K562 (cell line): ENCODE results near the gene ABCG1. TPM values are rescaled to one million over a fixed set of nuclear protein-coding genes. Genes with fewer than 3 reads are reported as not detected.

ENCODE experiments used
- ATAC-seq: fragments of 200-7000 bp; cut with Tn5 transposase; 3 replicates; pipeline ENCODE4 v1.9.1; 2020; ENCODE audit warnings: moderate library complexity
- BruUV-seq: library from RNA; stranded (reverse); fragments of 400-500 nt; replicated peaks from 2 replicates; lab custom pipeline; 2021; lab: Mats Ljungman, UMichigan
- CTCF ChIA-PET: fragments of 300-600 bp; formaldehyde crosslinking; extraction: SDS; loops from one replicate; lab custom pipeline; 2021; ENCODE audit warnings: low intra/inter-chr PET ratio; lab: Yijun Ruan, JAX
- POLR2A ChIA-PET: fragments of 300-600, 350-650 bp; sonication (Branson Sonifier 250); formaldehyde crosslinking; extraction: SDS; loops from one replicate; lab custom pipeline; 2021; ENCODE audit warnings: antibody characterized with exemption, inconsistent platforms; lab: Yijun Ruan, JAX
- DNase-seq, 4 experiments: peaks; one replicate each; pipeline versions ENCODE4 v3.0.0 to v3.0.0-alpha.2; 2011 to 2018; ENCODE audit warnings: low spot score in 3 of 4, mixed read lengths in 3 of 4; ENCODE audit errors: extremely low read depth in 1 of 4
- FAIRE-seq: peaks from 2 replicates; lab custom pipeline; 2011; peaks lifted over from hg19 to GRCh38; lab: Jason Lieb, UNC
- H2AFZ ChIP-seq: 2 replicates; pipeline ENCODE4 v1.6.0; 2011; ENCODE audit warnings: low read depth, low read length, control low read depth, inconsistent platforms
- H3K27ac ChIP-seq: fragments of 200-600 bp; 3 replicates; pipeline ENCODE4 v1.8.0; 2011; ENCODE audit warnings: low read depth, mild to moderate bottlenecking, control low read depth, inconsistent platforms, low read length, moderate library complexity, mixed read lengths; ENCODE audit errors: extremely low read depth
- H3K27me3 ChIP-seq, 2 experiments: fragments of 300-600 bp in 1 of 2; 2 replicates in 1 of 2; 3 replicates in 1 of 2; pipeline versions ENCODE4 v1.6.0 to v1.8.0; 2011; ENCODE audit warnings: inconsistent platforms in 2 of 2, low read length in 2 of 2, mild to moderate bottlenecking in 1 of 2, mixed read lengths in 1 of 2, moderate library complexity in 1 of 2; ENCODE audit not compliant: control insufficient read depth in 2 of 2, insufficient read depth in 2 of 2
- H3K36me3 ChIP-seq: fragments of 300-600 bp; 3 replicates; pipeline ENCODE4 v1.8.0; 2011; ENCODE audit warnings: mild to moderate bottlenecking, low read length, inconsistent platforms; ENCODE audit not compliant: control insufficient read depth, insufficient read depth
- H3K4me1 ChIP-seq, 2 experiments: fragments of 200-600 bp in 1 of 2; replicated peaks in 1 of 2; 2 replicates in 1 of 2; 3 replicates in 1 of 2; pipeline versions ENCODE4 v1.5.1 to v1.8.0; 2011; ENCODE audit warnings: inconsistent platforms in 2 of 2, low read length in 2 of 2, mild to moderate bottlenecking in 1 of 2, mixed read lengths in 1 of 2, moderate library complexity in 1 of 2; ENCODE audit not compliant: control insufficient read depth in 2 of 2, insufficient read depth in 2 of 2
- H3K4me2 ChIP-seq: 2 replicates; pipeline ENCODE4 v1.6.1; 2011; ENCODE audit warnings: low read length, control low read depth, inconsistent platforms, mixed read lengths; ENCODE audit not compliant: insufficient read depth
- H3K4me3 ChIP-seq: fragments of 200-600 bp; sonication (generic), shearing (Covaris generic); 2 replicates; pipeline ENCODE4 v1.5.1; 2016; ENCODE audit warnings: control low read depth, inconsistent platforms
- H3K79me2 ChIP-seq: fragments of 200-600 bp; 3 replicates; pipeline ENCODE4 v1.8.0; 2011; ENCODE audit warnings: low read length, inconsistent platforms; ENCODE audit not compliant: control insufficient read depth, insufficient read depth
- H3K9ac ChIP-seq, 2 experiments: 2 replicates each; pipeline versions ENCODE4 v1.6.0 to v1.6.1; 2011; ENCODE audit warnings: low read depth in 2 of 2, low read length in 2 of 2, control low read depth in 1 of 2, inconsistent platforms in 1 of 2, mild to moderate bottlenecking in 1 of 2, mixed read lengths in 1 of 2; ENCODE audit not compliant: insufficient read depth in 1 of 2
- H3K9me1 ChIP-seq: one replicate; pipeline ENCODE4 v1.6.0; 2011; ENCODE audit warnings: inconsistent platforms, mild to moderate bottlenecking, low read length, moderate library complexity; ENCODE audit not compliant: control insufficient read depth, insufficient read depth
- H3K9me3 ChIP-seq: replicated peaks from 2 replicates; pipeline ENCODE4 v1.5.1; 2011; ENCODE audit warnings: low read depth, low read length, inconsistent platforms; ENCODE audit not compliant: control insufficient read depth, insufficient read depth
- H4K20me1 ChIP-seq: replicated peaks from 2 replicates; pipeline ENCODE4 v1.6.1; 2011; ENCODE audit warnings: low read length, inconsistent platforms, mixed read lengths; ENCODE audit not compliant: control insufficient read depth, insufficient read depth
- BRD4 ChIP-seq: fragments of 200-600 bp; sonication (generic); IDR thresholded peaks from 2 replicates; pipeline ENCODE4 v1.6.1; 2017; ENCODE audit warnings: inconsistent platforms
- C11orf30 ChIP-seq: fragments of 450-650 bp; IDR thresholded peaks from 2 replicates; pipeline ENCODE4 v1.6.1; 2016; ENCODE audit warnings: low read depth, mild to moderate bottlenecking
- KDM2B ChIP-seq: fragments of 250-450 bp; sonication (Bioruptor Pico); IDR thresholded peaks from 2 replicates; pipeline ENCODE4 v1.8.0; 2021; ENCODE audit warnings: mild to moderate bottlenecking, moderate library complexity
- SMARCA5 ChIP-seq: fragments of 450-650 bp; IDR thresholded peaks from 2 replicates; pipeline ENCODE4 v1.6.1; 2016
- SRSF7 ChIP-seq: fragments of 200-400 bp; formaldehyde crosslinking; optimal IDR thresholded peaks from 2 replicates; pipeline ENCODE3; 2017; ENCODE audit warnings: mild to moderate bottlenecking, low read depth, low read length
- ZKSCAN3 ChIP-seq: fragments of 250-450 bp; sonication (Bioruptor Pico); IDR thresholded peaks from 2 replicates; pipeline ENCODE4 v1.4.0; 2020
- ZNF134 ChIP-seq: fragments of 250-450 bp; sonication (Bioruptor Pico); conservative IDR thresholded peaks from 2 replicates; pipeline ENCODE4 v1.4.0; 2020
- WGBS: fragments of 100-300 bp; shearing (Covaris generic); methylation state at CpG from one replicate; pipeline ENCODE4 v1.1.6; 2016; ENCODE audit warnings: low coverage, mixed read lengths; ENCODE audit not compliant: insufficient coverage; ENCODE audit errors: missing lambda C conversion rate; 5-methylcytosine and 5-hydroxymethylcytosine counted together
- in situ Hi-C: fragments of 300-500 bp; cut with MboI; formaldehyde crosslinking; loops from 4 replicates; pipeline ENCODE4 v1.15.0; 2018; ENCODE audit warnings: inconsistent platforms, mixed read lengths
- intact Hi-C: fragments of 100-400 bp; cut with micrococcal nuclease; formaldehyde crosslinking; loops from 2 replicates; pipeline ENCODE4 v1.14.2; 2022
- polyA plus RNA-seq, 8 experiments: library from polyadenylated mRNA; depleted of rRNA in 4 of 8; stranded (reverse) in 5 of 8; unstranded in 3 of 8; fragments of >200 nt; fragmentation: Nextera tagmentation in 2 of 8; fragmentation: Illumina TruSeq in 1 of 8; extraction: Ambion mirVana in 2 of 8; extraction: Trizol in 1 of 8; gene quantifications; 2 replicates each; pipeline versions ENCODE4 v1.2.1 to v1.2.3, GENCODE V29; 2011 to 2014; ENCODE audit warnings: inconsistent platforms in 1 of 8, missing spikeins in 1 of 8
- total RNA-seq, 7 experiments: library from RNA; depleted of rRNA in 6 of 7; stranded (reverse); fragments of >200 nt in 6 of 7; fragmentation: Illumina TruSeq in 2 of 7; extraction: Trizol in 2 of 7; gene quantifications; 2 replicates each; pipeline versions ENCODE4 v1.2.1 to v1.2.3, GENCODE V29; 2011 to 2021; ENCODE audit warnings: low replicate concordance in 1 of 7
- TF ChIP-seq, protein P1 (sequence below): fragments of 250-450 bp; sonication (Bioruptor Pico); IDR thresholded peaks from 2 replicates; pipeline ENCODE4 v1.4.0; 2020
- TF ChIP-seq, protein P2 (sequence below): IDR thresholded peaks from 3 replicates; pipeline ENCODE4 v1.6.1; 2011; ENCODE audit warnings: borderline replicate concordance, mild to moderate bottlenecking, moderate library complexity; ENCODE audit not compliant: insufficient read length; ENCODE audit errors: extremely low read depth
- TF ChIP-seq, protein P3 (sequence below): sonication (generic); formaldehyde crosslinking; IDR thresholded peaks from 2 replicates; pipeline ENCODE4 v1.8.0; 2022; ENCODE audit warnings: mild to moderate bottlenecking, missing genetic modification reagents
- TF ChIP-seq, protein P4 (sequence below): fragments of 450-650 bp; formaldehyde crosslinking; IDR thresholded peaks from 2 replicates; pipeline ENCODE4 v1.4.0; 2020; ENCODE audit warnings: mild to moderate bottlenecking, moderate library complexity

ABCG1 gene
- total and polyA plus RNA-seq, 9 of the 15 experiments (the other 6 are each of a cell fraction or from before 2014, with no cell fraction given) = 0.04 to 0.09 TPM; not detected in 7

DNA sequence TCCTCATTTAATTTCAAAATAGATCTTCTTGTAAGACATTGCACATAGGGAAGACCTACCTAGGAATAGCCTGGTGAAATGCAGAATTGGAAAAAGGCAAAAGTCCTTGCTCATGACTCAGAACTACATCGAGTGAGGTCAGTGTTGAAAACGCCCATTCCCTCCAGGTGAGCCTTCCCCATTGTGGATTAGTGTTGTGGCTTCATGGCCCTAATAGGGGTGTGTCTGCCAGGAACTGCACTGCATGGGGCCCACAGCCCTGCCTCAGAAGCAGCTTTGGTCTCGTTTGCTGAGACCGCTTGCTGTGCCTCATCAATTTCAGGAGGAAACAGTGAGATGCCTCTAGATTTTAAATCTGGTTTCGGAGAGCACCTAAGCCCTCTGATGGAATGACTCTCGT lies 79.3 kb downstream of the ABCG1 start:
- Histone ChIP-seq H3K4me1 (peaks cover 0 to 8% of the 10 kb centered on the region in 2 experiments; a peak in 1 of 5 replicates), H3K27ac (no peak overlapping the region), H3K4me3 (no peak overlapping the region), H3K27me3 (peaks cover 60 to 82% of the 10 kb centered on the region in 2 experiments), H4K20me1 (peaks cover 5% of the 10 kb centered on the region; the same call in 1 of the 2 replicates), H3K9me1 (no peaks in the 10 kb centered on the region), H3K4me2 (no peak overlapping the region), H3K9ac (no peak overlapping the region), H3K36me3 (no peaks in the 10 kb centered on the region), H3K79me2 (no peaks in the 10 kb centered on the region), H2AFZ (no peak overlapping the region), H3K9me3 (no peaks in the 10 kb centered on the region)
- TF ChIP-seq C11orf30 = no peak
- TF ChIP-seq BRD4 = no peak
- no peak for TF ChIP-seq SRSF7
- no peak for TF ChIP-seq ZNF134 (CRISPR knock-in tag)
- TF ChIP-seq ZKSCAN3 (CRISPR knock-in tag) = no peak
- TF ChIP-seq KDM2B (CRISPR knock-in tag) = no peak
- TF ChIP-seq, protein P1, sequence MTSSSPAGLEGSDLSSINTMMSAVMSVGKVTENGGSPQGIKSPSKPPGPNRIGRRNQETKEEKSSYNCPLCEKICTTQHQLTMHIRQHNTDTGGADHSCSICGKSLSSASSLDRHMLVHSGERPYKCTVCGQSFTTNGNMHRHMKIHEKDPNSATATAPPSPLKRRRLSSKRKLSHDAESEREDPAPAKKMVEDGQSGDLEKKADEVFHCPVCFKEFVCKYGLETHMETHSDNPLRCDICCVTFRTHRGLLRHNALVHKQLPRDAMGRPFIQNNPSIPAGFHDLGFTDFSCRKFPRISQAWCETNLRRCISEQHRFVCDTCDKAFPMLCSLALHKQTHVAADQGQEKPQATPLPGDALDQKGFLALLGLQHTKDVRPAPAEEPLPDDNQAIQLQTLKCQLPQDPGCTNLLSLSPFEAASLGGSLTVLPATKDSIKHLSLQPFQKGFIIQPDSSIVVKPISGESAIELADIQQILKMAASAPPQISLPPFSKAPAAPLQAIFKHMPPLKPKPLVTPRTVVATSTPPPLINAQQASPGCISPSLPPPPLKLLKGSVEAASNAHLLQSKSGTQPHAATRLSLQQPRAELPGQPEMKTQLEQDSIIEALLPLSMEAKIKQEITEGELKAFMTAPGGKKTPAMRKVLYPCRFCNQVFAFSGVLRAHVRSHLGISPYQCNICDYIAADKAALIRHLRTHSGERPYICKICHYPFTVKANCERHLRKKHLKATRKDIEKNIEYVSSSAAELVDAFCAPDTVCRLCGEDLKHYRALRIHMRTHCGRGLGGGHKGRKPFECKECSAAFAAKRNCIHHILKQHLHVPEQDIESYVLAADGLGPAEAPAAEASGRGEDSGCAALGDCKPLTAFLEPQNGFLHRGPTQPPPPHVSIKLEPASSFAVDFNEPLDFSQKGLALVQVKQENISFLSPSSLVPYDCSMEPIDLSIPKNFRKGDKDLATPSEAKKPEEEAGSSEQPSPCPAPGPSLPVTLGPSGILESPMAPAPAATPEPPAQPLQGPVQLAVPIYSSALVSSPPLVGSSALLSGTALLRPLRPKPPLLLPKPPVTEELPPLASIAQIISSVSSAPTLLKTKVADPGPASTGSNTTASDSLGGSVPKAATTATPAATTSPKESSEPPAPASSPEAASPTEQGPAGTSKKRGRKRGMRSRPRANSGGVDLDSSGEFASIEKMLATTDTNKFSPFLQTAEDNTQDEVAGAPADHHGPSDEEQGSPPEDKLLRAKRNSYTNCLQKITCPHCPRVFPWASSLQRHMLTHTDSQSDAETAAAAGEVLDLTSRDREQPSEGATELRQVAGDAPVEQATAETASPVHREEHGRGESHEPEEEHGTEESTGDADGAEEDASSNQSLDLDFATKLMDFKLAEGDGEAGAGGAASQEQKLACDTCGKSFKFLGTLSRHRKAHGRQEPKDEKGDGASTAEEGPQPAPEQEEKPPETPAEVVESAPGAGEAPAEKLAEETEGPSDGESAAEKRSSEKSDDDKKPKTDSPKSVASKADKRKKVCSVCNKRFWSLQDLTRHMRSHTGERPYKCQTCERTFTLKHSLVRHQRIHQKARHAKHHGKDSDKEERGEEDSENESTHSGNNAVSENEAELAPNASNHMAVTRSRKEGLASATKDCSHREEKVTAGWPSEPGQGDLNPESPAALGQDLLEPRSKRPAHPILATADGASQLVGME (CRISPR knock-in tag) = no peak
- TF ChIP-seq, protein P2, sequence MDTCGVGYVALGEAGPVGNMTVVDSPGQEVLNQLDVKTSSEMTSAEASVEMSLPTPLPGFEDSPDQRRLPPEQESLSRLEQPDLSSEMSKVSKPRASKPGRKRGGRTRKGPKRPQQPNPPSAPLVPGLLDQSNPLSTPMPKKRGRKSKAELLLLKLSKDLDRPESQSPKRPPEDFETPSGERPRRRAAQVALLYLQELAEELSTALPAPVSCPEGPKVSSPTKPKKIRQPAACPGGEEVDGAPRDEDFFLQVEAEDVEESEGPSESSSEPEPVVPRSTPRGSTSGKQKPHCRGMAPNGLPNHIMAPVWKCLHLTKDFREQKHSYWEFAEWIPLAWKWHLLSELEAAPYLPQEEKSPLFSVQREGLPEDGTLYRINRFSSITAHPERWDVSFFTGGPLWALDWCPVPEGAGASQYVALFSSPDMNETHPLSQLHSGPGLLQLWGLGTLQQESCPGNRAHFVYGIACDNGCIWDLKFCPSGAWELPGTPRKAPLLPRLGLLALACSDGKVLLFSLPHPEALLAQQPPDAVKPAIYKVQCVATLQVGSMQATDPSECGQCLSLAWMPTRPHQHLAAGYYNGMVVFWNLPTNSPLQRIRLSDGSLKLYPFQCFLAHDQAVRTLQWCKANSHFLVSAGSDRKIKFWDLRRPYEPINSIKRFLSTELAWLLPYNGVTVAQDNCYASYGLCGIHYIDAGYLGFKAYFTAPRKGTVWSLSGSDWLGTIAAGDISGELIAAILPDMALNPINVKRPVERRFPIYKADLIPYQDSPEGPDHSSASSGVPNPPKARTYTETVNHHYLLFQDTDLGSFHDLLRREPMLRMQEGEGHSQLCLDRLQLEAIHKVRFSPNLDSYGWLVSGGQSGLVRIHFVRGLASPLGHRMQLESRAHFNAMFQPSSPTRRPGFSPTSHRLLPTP = no peak
- TF ChIP-seq, protein P3, sequence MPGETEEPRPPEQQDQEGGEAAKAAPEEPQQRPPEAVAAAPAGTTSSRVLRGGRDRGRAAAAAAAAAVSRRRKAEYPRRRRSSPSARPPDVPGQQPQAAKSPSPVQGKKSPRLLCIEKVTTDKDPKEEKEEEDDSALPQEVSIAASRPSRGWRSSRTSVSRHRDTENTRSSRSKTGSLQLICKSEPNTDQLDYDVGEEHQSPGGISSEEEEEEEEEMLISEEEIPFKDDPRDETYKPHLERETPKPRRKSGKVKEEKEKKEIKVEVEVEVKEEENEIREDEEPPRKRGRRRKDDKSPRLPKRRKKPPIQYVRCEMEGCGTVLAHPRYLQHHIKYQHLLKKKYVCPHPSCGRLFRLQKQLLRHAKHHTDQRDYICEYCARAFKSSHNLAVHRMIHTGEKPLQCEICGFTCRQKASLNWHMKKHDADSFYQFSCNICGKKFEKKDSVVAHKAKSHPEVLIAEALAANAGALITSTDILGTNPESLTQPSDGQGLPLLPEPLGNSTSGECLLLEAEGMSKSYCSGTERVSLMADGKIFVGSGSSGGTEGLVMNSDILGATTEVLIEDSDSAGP (CRISPR knock-in tag) = no peak
- TF ChIP-seq SMARCA5 = no peak
- TF ChIP-seq, protein P4, sequence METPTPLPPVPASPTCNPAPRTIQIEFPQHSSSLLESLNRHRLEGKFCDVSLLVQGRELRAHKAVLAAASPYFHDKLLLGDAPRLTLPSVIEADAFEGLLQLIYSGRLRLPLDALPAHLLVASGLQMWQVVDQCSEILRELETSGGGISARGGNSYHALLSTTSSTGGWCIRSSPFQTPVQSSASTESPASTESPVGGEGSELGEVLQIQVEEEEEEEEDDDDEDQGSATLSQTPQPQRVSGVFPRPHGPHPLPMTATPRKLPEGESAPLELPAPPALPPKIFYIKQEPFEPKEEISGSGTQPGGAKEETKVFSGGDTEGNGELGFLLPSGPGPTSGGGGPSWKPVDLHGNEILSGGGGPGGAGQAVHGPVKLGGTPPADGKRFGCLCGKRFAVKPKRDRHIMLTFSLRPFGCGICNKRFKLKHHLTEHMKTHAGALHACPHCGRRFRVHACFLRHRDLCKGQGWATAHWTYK = no peak
- DNase-seq (no peak), ATAC-seq (no peak), FAIRE-seq (no peak)
- ChIA-PET CTCF (interaction anchor here (1.3 kb wide), 1 partner anchor 11 kb away, joined by 4 read pairs; no protein-coding TSS in a partner anchor), POLR2A (no interaction called here)
- intact Hi-C loops (no loop called here), in situ Hi-C loops (no loop called here)
- 0% methylated on average over 6 of the region's 6 CpGs for WGBS
- BruUV-seq = no TSS peak
